Measurements from ENCODE around the gene LMO2.

LMO2 gene

DNA sequence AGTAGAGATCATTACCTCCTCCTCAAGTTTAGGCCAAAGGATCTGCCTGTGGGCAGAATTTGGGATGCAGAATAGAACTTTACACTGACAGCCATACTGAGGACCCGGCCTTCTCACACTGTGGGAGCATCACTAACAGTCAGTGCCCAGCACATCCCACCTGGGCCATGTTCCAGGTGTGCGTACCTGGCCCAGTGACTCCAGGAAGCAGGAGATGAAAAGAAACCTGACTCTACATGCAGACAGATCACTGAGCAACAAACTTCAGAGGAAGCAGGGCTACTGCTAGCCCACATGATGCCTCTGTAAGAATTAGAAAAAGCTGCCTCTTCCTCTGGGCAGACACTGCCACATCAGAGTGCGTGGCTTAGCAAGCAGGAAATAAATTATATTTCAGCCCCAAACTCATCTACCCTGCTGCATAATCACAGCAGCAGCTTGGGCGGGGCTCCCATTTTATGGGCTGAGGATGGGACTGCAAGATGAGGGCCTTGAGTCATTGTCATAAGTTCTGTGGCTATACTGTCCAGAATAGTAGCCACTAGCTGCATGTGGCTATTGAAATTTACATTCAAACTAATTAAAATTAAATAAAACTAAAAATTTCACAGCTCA is 6.0 kb upstream of the LMO2 start:
- Histone ChIP-seq H3K9me2 (replicated peaks; ENCODE audit: insufficient read depth, low read length) (no peaks in the 10 kb centered on the region), H3F3A (ENCODE audit: insufficient read depth) (peaks cover 20% of the 10 kb centered on the region), H3K9ac (ENCODE audit: low read length) (no peak overlapping the region), H3K9me3 (ENCODE audit: insufficient read depth, low read length) (no peaks in the 10 kb centered on the region), H3K4me3 (ENCODE audit: insufficient read depth, low read length, poor library complexity, severe bottlenecking) (no peak overlapping the region), H3K27ac (ENCODE audit: low read depth, low read length) (peak overlapping the region; percentile 99), H3K4me2 (ENCODE audit: low read depth, low read length, poor library complexity, severe bottlenecking) (no peak overlapping the region), H3K27me3 (ENCODE audit: low read length) (no peaks in the 10 kb centered on the region), H4K20me1 (ENCODE audit: low read depth, low read length) (no peaks in the 10 kb centered on the region), H3K36me3 (ENCODE audit: low read length) (no peaks in the 10 kb centered on the region), H3K79me2 (ENCODE audit: insufficient read depth, low read length) (0 out of 2 replicates have a peak, but pooled peaks cover under 1% of the 10 kb centered on the region), H2AFZ (ENCODE audit: low read depth, low read length, severe bottlenecking) (peak overlapping the region; percentile 48)
- TF ChIP-seq EZH2phosphoT487 (conservative IDR thresholded peaks at IDR 0.05; ENCODE audit: low read length) = no peak
- TF ChIP-seq, protein P1, sequence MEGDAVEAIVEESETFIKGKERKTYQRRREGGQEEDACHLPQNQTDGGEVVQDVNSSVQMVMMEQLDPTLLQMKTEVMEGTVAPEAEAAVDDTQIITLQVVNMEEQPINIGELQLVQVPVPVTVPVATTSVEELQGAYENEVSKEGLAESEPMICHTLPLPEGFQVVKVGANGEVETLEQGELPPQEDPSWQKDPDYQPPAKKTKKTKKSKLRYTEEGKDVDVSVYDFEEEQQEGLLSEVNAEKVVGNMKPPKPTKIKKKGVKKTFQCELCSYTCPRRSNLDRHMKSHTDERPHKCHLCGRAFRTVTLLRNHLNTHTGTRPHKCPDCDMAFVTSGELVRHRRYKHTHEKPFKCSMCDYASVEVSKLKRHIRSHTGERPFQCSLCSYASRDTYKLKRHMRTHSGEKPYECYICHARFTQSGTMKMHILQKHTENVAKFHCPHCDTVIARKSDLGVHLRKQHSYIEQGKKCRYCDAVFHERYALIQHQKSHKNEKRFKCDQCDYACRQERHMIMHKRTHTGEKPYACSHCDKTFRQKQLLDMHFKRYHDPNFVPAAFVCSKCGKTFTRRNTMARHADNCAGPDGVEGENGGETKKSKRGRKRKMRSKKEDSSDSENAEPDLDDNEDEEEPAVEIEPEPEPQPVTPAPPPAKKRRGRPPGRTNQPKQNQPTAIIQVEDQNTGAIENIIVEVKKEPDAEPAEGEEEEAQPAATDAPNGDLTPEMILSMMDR (IDR thresholded peaks at IDR 0.05; ENCODE audit: insufficient read depth, low read length, poor library complexity, severe bottlenecking) = no peak

- Histone ChIP-seq H2AFZ (ENCODE audit: low read depth, low read length, severe bottlenecking) (no peak overlapping the region), H3K9me2 (replicated peaks; ENCODE audit: insufficient read depth, low read length) (no peaks in the 10 kb centered on the region), H3K27me3 (ENCODE audit: low read length) (no peaks in the 10 kb centered on the region), H3K9ac (ENCODE audit: low read length) (no peak overlapping the region), H3K4me2 (ENCODE audit: low read depth, low read length, poor library complexity, severe bottlenecking) (no peak overlapping the region), H3K27ac (ENCODE audit: low read depth, low read length) (peak overlapping the region; percentile 99), H3K79me2 (ENCODE audit: insufficient read depth, low read length) (peaks cover 9% of the 10 kb centered on the region), H4K20me1 (ENCODE audit: low read depth, low read length) (no peaks in the 10 kb centered on the region), H3F3A (ENCODE audit: insufficient read depth) (peaks cover 29% of the 10 kb centered on the region), H3K36me3 (ENCODE audit: low read length) (no peaks in the 10 kb centered on the region), H3K4me3 (ENCODE audit: insufficient read depth, low read length, poor library complexity, severe bottlenecking) (no peak overlapping the region), H3K9me3 (ENCODE audit: insufficient read depth, low read length) (no peaks in the 10 kb centered on the region)
- TF ChIP-seq, protein P1 (IDR thresholded peaks at IDR 0.05; ENCODE audit: insufficient read depth, low read length, poor library complexity, severe bottlenecking) = no peak
- no peak for TF ChIP-seq EZH2phosphoT487 (conservative IDR thresholded peaks at IDR 0.05; ENCODE audit: low read length)
These were observed 5.0 kb upstream of the LMO2 start for GRCh38 chr11:33896911-33897310.

- H2AFZ ChIP-seq (ENCODE audit: low read depth, low read length, severe bottlenecking) = no peak overlapping the region
These were observed 3.9 kb upstream of the LMO2 start for GRCh38 chr11:33895752-33896137.

More at GRCh38 chr11:33895752-33896137, 3.9 kb upstream of the LMO2 start:
- peak overlapping the region; percentile 80 for H3K9ac ChIP-seq (ENCODE audit: low read length)
- H3K36me3 ChIP-seq (ENCODE audit: low read length) = no peaks in the 10 kb centered on the region
- peak overlapping the region; percentile 99 for H3K4me2 ChIP-seq (ENCODE audit: low read depth, low read length, poor library complexity, severe bottlenecking)
- no peaks in the 10 kb centered on the region for H3K9me2 ChIP-seq (replicated peaks; ENCODE audit: insufficient read depth, low read length)
- no peak overlapping the region for H3K4me3 ChIP-seq (ENCODE audit: insufficient read depth, low read length, poor library complexity, severe bottlenecking)
- no peaks in the 10 kb centered on the region for H4K20me1 ChIP-seq (ENCODE audit: low read depth, low read length)
- H3K27ac ChIP-seq (ENCODE audit: low read depth, low read length) = peak overlapping the region; percentile 99
- H3K79me2 ChIP-seq (ENCODE audit: insufficient read depth, low read length) = peaks cover 10% of the 10 kb centered on the region
- no peak for TF ChIP-seq EZH2phosphoT487 (conservative IDR thresholded peaks at IDR 0.05; ENCODE audit: low read length)
- TF ChIP-seq, protein P1 (IDR thresholded peaks at IDR 0.05; ENCODE audit: insufficient read depth, low read length, poor library complexity, severe bottlenecking) = no peak
- no peaks in the 10 kb centered on the region for H3K27me3 ChIP-seq (ENCODE audit: low read length)
- H3F3A ChIP-seq (ENCODE audit: insufficient read depth) = peaks cover 36% of the 10 kb centered on the region
- no peaks in the 10 kb centered on the region for H3K9me3 ChIP-seq (ENCODE audit: insufficient read depth, low read length)
